ENCODE measurements around the gene HDAC9.

DNA sequence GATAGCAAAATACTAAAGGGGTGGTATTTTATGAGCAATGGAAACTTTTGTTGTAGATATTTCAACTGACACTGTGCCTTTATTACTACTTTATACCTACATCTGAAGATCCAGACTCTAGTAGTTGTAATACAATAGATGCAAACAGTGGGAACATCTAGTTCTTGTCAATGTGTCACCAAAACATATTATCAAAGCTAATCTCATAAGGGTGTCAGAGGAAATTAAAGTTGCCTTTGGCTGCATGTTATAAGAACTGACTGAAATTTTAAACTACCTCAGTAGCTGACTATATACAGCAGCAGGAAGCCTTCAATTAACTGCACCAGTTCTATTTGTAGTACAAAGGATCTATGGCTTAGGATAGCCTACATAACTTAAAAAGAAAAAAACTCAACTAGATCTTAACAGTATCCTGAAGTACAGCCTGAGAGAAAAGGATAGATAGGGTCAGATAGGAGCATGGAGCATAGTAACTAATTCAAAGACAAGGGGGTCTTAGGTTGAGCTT is 30.9 kb downstream of the HDAC9 start:
- TF ChIP-seq CTCF (IDR thresholded peaks at IDR 0.05) (no peak), POLR2A (IDR thresholded peaks at IDR 0.05) (no peak)

All from vagina (tissue), 2 donors.